GM12864 (cell line): ENCODE data around the gene FAM163A.

Source experiments
- DNase-seq: peaks from one replicate; pipeline ENCODE4 v3.0.0-alpha.2; 2011; ENCODE audit warnings: low read depth
- H3K4me3 ChIP-seq: 2 replicates; pipeline ENCODE4 v1.5.1; 2011; ENCODE audit warnings: mild to moderate bottlenecking, low read depth, low read length, control low read depth
- CTCF ChIP-seq: IDR thresholded peaks from 2 replicates; pipeline ENCODE4 v1.5.1; 2011; ENCODE audit warnings: low read depth, mild to moderate bottlenecking, moderate library complexity, low read length, control low read depth, inconsistent platforms; ENCODE audit errors: missing control alignments

FAM163A gene

DNA sequence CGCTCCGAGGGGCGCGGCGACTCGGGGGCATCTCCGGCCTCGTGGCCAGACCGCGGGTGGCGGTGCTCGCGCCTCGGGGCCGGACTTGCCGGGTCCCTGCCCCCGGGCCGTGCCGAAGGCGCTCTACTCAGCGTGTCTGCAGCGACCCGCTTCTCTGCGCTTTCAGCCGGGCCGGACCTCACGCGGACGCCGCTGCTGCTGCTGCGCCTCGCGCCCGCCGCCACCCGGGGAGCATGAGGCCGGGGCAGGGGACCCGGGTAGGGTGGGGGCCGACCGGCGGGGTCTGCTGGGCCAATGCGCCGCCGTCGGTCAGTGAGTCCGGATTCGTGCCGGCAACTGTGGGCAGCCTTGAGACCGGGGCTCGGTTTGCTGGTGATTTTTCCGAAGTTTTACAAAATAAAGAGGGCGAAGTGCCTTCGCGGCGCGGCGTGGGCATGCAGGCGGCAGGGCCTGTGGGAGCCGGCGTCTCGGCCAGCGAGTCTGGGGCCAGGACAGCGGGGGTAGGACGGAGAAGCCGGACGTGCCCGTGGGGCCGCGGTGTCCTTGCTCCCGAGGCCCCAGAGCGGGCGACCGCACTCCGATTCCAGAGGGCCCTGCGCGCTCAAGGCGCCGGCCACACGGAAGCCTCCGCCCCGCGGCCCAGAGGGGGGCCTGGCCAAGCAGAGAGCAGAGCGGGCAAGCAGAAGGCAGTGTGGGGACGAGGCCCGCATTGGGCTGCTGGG is 749 bp downstream of the FAM163A start:
- no peak for DNase-seq
- H3K4me3 ChIP-seq, result no peak overlapping the region
- TF ChIP-seq CTCF, result no peak

- no peak overlapping the region for H3K4me3 ChIP-seq
- TF ChIP-seq CTCF, result no peak
- no peak for DNase-seq
Measured at GRCh38 chr1:179744401-179745130, 1.5 kb downstream of the FAM163A start.

DNA sequence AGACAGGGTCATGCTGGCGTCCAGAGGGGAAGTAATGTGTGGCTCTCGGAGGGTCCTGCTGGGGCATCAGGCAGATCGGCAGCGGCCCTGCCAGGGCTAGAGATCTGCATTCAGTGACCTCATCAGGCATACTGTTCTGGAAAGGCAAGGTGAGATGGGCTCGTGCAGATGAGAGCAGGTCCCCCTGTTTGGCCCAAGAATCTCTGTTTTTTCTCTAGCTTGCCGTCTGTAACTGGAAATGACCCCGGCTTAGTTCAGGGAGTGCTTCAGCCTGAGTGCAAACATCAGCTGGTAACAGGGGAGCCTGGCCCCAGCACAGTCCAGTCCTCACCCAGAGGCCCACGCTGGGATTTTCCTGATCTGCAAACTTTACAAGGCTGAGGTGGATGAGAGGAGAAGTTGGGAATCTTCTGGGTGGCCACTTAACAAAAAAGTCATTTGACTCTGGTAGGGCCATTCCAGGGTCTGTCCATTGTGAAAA is 2.1 kb downstream of the FAM163A start:
- TF ChIP-seq CTCF, result no peak
- no peak overlapping the region for H3K4me3 ChIP-seq
- no peak for DNase-seq

- no peak for DNase-seq
- TF ChIP-seq CTCF, result no peak
- no peak overlapping the region for H3K4me3 ChIP-seq
Measured at GRCh38 chr1:179745743-179746142, 2.7 kb downstream of the FAM163A start.

DNA sequence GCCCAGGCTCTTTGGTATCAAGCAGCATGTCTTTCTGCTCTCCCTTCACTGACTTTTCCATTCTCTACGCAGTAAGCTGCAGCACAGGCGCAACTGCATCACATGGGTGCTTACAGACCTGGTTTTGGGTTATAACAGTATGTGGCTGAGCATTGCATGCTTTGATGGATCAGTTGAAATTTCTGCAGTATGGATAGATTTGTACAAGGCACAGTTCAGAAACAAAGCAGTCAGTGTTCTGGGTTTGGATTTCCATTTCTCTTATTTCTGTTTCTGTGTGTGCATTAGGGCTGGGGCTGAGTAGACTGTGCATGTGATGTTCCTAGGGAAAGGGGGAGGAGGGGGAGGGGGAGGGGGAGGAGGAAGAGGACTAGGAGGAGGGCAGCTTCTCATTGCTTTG is 4.5 kb downstream of the FAM163A start:
- DNase-seq, result no peak
- H3K4me3 ChIP-seq, result no peak overlapping the region
- no peak for TF ChIP-seq CTCF

DNA sequence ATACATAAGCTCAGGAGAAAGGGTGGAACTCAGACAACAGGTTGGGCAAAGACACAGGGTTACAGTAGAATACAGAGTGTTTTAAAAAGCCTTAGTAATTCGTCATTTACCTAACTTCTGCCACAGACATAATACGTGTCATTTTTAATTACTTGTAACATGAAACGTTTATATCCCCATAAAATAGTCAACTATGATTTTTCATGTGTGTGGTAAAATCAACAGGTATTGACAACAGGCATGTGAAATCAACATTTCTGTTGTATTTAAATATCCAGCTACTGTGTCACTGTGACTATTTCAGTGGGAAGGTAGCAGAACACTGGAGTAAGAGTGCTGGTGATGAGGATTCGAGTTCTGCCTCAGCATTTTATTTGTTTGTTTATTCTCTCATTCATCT is 5.7 kb downstream of the FAM163A start:
- no peak for TF ChIP-seq CTCF
- no peak for DNase-seq
- no peak overlapping the region for H3K4me3 ChIP-seq

DNA sequence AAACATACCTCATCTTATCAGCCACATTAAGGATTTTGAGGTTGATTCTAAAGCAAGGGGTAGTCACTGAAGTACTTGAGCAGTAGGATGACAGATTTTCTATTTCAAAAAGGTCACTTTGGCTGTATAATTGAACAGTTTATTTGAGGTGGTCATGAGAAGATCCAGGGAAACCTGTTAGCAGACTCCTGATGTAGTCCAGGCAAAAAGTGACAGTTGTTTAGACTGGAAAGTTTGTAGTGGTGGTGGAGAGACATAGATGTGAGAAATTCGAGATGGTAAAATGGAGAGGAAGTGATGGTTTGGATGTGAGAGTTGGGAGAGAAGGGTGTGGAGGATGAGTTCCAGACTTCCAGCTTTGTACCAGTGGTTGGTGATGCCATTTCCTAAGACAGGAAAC is 7.5 kb downstream of the FAM163A start:
- DNase-seq, result no peak
- no peak for TF ChIP-seq CTCF
- H3K4me3 ChIP-seq, result no peak overlapping the region
